ENCODE results near the gene ECSCR.
A peak's percentile ranks its signal among the peaks of the same experiment; 100 is the strongest.
"Not testable (repeated sequence)": the region's sequence is repeated elsewhere in the genome, so short reads cannot be mapped to it uniquely, and the experiment has no call there.

ECSCR gene

DNA sequence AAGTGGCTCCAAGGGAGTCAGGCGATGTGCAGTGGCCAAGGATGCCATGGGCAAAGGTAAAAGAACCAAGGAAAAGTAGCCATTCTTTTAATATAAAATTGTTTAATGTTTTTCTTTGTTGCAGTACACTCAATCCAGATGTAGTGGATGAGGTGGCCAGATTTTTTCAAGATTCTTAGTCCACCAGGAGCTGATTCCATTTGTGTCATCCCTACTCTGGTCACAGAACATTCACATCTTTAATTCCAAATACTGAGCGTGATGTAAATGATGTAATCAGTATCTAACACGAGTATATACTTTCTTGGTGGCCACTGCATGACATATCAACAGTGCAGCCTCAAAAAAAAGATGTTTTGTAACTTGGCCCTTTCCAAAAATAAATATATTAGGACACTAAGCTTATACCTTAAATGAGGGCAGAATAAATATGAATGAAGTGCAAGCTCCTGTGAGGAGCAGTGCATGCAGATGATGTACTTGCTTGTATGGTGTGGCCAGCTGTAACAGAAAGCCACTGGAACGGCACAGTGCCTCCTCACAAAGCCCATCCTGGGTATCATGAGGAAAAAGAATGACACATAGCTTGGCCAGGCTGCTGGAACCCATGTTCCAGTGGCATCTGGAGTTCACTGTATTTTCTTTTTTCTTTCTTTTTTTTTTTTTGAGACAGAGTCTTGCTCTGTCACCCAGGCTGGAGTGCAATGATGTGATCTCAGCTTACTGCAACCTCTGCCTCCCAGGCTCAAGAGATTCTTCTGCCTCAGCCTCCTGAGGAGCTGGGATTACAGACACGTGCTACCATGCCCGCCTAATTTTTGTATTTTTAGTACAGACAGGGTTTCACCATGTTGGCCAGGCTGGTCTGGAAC is 52.2 kb downstream of the ECSCR start:
- DNase-seq: no peak

DNA sequence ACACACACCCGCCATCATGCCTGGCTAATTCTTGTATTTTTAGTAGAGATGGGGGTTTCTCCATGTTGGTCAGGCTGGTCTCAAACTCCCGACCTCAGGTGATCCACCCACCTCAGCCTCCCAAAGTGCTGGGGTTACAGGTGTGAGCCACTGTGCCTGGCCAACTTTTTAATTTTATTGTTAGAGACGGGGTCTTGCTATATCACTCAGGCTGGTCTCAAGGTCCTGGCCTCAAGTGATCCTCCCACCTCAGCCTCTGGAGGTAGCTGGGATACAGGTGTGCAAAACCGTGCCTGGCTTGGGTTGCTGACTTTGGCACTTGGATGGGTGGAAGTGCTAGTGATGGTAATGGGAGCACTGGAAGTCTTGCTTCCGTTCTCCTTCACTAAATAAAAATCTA is 53.4 kb downstream of the ECSCR start:
- DNase-seq: not testable (repeated sequence)

DNA sequence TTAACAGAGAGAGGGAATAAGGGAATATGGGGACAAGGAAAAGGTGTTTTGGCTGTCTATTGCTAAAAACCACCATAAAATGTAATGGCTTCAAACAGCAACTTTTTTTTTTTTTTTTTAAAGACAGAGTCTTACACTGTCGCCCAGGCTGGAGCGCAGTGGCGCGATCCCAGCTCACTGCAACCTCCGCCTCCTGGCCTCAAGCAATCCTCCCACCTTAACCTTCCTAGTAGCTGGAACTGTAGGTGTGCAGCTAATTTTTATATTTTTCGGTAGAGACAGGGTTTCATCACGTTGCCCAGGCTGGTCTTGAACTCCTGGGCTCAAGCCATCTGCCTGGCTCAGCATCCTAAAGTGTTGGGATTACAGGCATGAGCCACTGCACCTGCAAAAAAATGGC is 54.4 kb downstream of the ECSCR start:
- no peak for DNase-seq

DNA sequence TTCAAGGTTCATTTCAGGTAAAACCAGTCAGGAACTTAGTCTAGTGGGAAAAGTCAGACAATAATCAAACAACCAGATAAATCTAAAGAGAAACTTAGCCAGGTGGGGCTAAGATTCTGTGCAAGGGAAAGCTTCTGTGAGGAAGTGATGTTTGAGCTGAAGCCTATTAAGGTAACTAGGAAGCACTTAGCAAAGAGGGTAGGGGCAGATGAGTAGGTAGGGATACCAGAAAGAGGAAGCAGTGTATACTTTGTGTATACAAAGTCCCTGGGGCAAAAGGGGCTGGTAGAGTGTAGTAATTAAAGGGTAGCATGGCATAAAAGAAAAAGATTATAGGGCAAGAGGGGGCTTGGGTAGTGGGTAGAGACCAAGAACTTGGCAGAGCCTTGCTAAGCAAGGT is 55.0 kb downstream of the ECSCR start:
- DNase-seq: no peak

DNA sequence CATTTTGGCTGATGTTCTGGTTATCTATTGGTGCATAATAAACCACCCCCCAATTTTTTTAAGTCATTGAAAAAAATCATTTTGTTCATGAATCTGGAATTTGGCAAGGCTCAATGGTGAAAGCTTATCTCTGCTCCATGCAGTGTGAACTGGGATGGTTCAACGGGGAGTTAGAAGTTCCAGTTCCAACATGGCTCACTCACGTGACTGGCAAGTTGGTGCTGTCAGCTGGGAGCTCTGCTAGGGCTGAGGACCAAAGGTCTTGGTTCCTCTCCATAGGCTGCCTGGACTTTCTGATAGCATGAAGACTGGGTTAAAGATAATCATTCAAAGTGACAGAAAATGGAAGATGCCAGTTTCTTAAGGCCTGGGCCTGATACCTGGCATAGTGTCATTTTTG is 55.6 kb downstream of the ECSCR start:
- no peak for DNase-seq

DNA sequence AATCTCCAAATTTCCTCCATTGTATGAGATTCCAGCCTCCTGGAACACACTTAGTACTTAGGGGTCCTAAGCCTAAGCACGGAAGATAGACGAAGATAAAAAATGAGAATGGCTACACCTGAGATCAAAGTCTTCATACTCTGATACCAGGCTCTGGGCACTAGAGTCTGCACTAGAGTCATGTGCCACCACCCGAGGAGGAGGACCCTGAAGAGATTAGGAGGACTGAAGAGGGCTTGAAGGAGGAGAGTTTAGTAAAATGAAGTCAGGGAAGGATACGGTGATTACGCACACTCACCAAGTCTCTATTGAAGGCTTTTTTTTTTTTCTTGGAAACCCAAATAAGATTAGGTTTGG is 58.1 kb downstream of the ECSCR start:
- DNase-seq: no peak

DNA sequence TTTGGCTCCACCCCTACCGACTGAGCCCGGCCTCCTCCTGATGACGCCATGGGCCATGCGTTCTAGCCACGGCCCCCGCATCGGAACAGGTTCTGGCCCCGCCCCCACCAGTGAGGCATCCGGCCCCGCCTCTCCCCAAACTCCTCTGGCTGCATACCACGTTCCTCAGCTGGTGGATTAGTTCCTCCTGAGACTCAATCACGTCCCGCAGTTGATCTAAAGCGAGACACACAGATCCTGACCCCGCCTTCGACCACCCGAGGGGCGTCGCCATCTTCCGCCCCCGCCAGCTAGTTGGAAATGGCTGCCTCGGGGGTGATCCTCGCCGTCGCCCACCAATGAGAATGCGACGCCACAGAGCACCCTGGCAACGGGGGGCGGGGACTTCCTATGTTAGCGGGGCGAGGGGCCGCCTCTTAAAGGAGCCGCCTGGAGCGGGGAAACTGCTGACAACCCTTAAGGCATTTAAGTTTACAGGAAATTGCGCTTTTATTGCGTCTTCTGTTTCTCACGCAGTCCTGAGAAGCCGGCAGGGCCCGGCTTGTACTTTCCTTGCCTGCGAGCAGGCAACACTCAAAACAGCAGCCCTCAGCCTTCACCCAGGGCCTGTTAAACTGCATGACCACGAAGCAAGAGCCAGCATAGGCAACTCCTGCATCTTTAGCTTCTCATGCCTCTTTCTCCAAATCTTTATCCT is 58.6 kb downstream of the ECSCR start, which contains the start of gene SPATA24:
Gene SPATA24 (minus strand): TSS at position 303 of the 697 bp plus-strand sequence. CDS start 29 bp downstream, at position 274.
- peak; percentile 98 for DNase-seq

DNA sequence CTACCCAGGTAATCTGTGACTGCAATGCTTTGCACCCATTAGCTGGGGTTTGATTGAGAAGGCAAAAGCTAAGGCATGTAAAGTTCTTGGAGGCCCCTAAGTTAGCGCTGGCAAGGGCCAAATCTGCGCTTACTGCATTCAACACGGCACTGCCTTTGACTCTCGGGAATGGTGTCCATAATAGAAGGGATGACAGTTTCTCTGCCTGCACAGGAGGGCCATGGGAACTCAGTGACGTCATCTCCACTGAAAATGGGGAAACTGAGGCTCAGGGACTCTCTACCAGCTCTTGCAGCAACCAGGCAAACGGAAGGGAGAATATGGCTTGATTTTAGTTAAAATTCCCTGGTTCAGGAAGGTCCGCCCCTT is 59.1 kb downstream of the ECSCR start:
- no peak for DNase-seq

DNA sequence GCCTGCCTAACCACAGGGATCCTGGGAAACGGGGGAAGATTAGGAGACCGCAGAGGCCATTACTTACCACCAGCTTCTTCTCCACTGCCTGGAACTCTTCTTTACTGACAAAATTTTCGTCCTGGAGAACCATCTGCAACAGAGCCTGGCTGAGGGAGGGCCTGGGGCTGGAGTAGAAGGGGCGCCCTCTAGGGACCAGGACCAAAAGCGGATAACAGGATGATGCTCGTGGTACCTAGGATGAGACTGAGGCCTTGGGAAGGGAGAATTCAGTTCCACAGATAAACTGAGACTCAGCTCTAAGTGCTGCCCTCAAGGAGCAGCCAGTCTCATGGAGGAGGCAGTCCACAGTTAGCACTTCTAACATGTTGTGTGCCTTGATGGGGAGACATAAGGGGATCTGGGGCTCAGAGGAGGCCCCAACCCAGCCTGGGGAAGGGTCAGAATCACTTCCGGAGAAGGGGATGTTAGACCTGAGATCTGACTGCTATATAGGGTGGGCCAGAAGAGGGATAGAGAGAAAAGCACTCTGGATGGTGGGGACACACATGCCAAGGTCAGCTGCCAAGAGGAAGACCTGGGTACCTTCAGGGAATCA is 59.9 kb downstream of the ECSCR start:
- no peak for DNase-seq

DNA sequence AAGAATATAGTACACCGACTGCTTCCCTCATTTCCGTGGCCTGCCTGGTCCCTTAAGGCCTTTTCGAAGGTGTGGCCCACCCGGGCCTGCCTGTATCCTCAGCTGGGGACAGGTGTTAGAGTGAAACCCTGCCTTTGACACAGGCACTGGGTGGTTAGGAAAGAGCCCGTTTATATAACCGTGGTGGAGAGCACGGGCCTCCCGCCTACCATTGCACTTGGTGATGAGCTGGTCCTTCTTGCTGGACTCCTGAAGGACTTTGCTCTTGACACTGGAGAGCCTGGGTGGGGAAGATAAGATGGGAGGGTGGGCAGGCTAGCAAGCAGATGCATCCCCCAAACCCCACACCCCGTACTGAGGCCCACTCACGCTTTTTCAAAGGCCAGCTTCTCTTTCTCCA is 61.0 kb downstream of the ECSCR start:
- no peak for DNase-seq

DNA sequence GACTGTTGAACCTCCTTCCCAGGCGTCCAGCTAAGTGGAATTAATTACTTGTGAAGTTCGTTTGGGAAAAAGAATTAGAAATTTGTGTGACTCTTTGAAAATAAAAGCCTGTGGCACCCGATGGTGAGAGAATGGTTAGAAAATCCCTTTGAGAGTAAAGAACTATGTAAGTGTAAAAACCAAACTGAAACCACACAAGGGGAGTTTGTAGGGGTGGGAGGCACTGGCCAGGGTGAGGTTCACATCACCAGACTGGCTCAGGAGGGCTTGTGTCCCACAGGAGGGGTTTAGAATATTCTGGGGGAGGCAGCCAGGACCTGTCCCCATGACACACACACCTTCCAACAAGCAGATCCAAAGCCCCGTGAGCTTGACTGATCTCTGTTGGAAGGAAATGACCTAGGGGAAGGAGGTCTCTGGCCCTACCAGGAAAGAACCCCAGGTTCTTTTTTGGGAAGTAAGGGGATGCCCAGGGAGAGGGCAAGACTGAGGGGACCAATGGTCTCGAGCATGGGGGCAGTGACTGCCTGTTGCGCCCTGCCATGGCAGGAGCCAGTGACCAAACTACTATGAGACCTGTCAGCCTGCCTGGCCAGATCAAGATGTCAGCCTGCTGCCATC is 62.9 kb downstream of the ECSCR start:
- DNase-seq: no peak

All from activated gamma-delta T cell treated with Interleukin-2 at 50 U/mL for 16 hours (primary cell).